GM12878 (cell line): Measurements from ENCODE around the gene GLG1. TPM values are rescaled to one million over a fixed set of nuclear protein-coding genes. Genes with fewer than 3 reads are reported as not detected.

Source experiments
- ATAC-seq: fragments of 200-7000 bp; cut with Tn5 transposase; 3 replicates; pipeline ENCODE4 v1.9.1; 2020; ENCODE audit warnings: mild to moderate bottlenecking, moderate library complexity
- BruUV-seq: library from RNA; stranded (reverse); fragments of 400-500 nt; replicated peaks from 2 replicates; lab custom pipeline; 2021; lab: Mats Ljungman, UMichigan
- CTCF ChIA-PET: fragments of 300-600 bp; sonication (Branson Sonifier 250); formaldehyde crosslinking; extraction: SDS; loops from one replicate; lab custom pipeline; 2021; ENCODE audit warnings: inconsistent platforms; lab: Yijun Ruan, JAX
- POLR2A ChIA-PET: fragments of 350-600 bp; formaldehyde crosslinking; extraction: SDS; loops from one replicate; lab custom pipeline; 2021; ENCODE audit warnings: inconsistent platforms; lab: Charles Lee
- RAD21 ChIA-PET: fragments of 300-600 bp; sonication (Branson Sonifier 250); formaldehyde crosslinking; loops from one replicate; lab custom pipeline; 2023; ENCODE audit warnings: antibody characterized with exemption; ENCODE audit not compliant: unreplicated experiment; lab: Charles Lee
- SMC1A ChIA-PET: fragments of 300-600 bp; sonication (Branson Sonifier 250); formaldehyde crosslinking; loops from one replicate; lab custom pipeline; 2023; ENCODE audit not compliant: unreplicated experiment, uncharacterized antibody; lab: Charles Lee
- DNase-seq: peaks from one replicate; pipeline ENCODE4 v3.0.0-alpha.2; 2011; ENCODE audit warnings: low read depth, low spot score
- FAIRE-seq: peaks from 3 replicates; lab custom pipeline; 2011; peaks lifted over from hg19 to GRCh38; lab: Jason Lieb, UNC
- H2AFZ ChIP-seq: 2 replicates; pipeline ENCODE4 v1.6.0; 2011; ENCODE audit warnings: low read depth, low read length, control low read depth; ENCODE audit not compliant: control insufficient read depth
- H3K27ac ChIP-seq: 2 replicates; pipeline ENCODE4 v1.5.1; 2011; ENCODE audit warnings: control low read depth; ENCODE audit not compliant: control insufficient read depth, insufficient read depth
- H3K27me3 ChIP-seq, 2 experiments: replicated peaks in 1 of 2; 2 replicates each; pipeline versions ENCODE4 v1.6.0 to v1.6.1; 2011; ENCODE audit warnings: low read length in 1 of 2; ENCODE audit not compliant: control insufficient read depth in 2 of 2, insufficient read depth in 2 of 2
- H3K36me3 ChIP-seq, 2 experiments: 2 replicates each; pipeline ENCODE4 v1.5.1; 2011; ENCODE audit warnings: low read length in 1 of 2; ENCODE audit not compliant: control insufficient read depth in 2 of 2, insufficient read depth in 2 of 2
- H3K4me1 ChIP-seq: 2 replicates; pipeline ENCODE4 v1.6.1; 2011; ENCODE audit warnings: mild to moderate bottlenecking, low read length, moderate library complexity, mixed read lengths; ENCODE audit not compliant: control insufficient read depth, insufficient read depth
- H3K4me2 ChIP-seq: 2 replicates; pipeline ENCODE4 v1.6.0; 2011; ENCODE audit warnings: control low read depth; ENCODE audit not compliant: control insufficient read depth, insufficient read depth
- H3K4me3 ChIP-seq: fragments of 200-600 bp; sonication (generic); 2 replicates; pipeline ENCODE4 v1.5.1; 2016
- H3K79me2 ChIP-seq: 2 replicates; pipeline ENCODE4 v1.6.0; 2011; ENCODE audit warnings: low read length; ENCODE audit not compliant: control insufficient read depth, insufficient read depth
- H3K9ac ChIP-seq: 2 replicates; pipeline ENCODE4 v1.8.0; 2011; ENCODE audit warnings: low read length, control low read depth, mixed read lengths; ENCODE audit not compliant: control insufficient read depth, insufficient read depth
- H3K9me3 ChIP-seq: replicated peaks from 3 replicates; pipeline ENCODE4 v1.5.1; 2011; ENCODE audit warnings: mild to moderate bottlenecking, low read length; ENCODE audit not compliant: control insufficient read depth, insufficient read depth
- H4K20me1 ChIP-seq: 2 replicates; pipeline ENCODE4 v1.6.0; 2011; ENCODE audit not compliant: control insufficient read depth, insufficient read depth
- BCL3 ChIP-seq: IDR thresholded peaks from 2 replicates; pipeline ENCODE4 v1.6.1; 2011; ENCODE audit warnings: borderline replicate concordance, low read depth, mild to moderate bottlenecking, moderate library complexity, low read length; ENCODE audit not compliant: insufficient read depth, poor library complexity, severe bottlenecking
- CREM ChIP-seq: IDR thresholded peaks from 2 replicates; pipeline ENCODE4 v1.6.1; 2014; ENCODE audit warnings: antibody characterized with exemption, low read depth
- MTA2 ChIP-seq: fragments of 450-650 bp; IDR thresholded peaks from 2 replicates; pipeline ENCODE4 v1.6.1; 2016; ENCODE audit warnings: low read depth, mild to moderate bottlenecking, moderate library complexity
- NFIC ChIP-seq: IDR thresholded peaks from 2 replicates; pipeline ENCODE4 v1.6.1; 2012; ENCODE audit warnings: low read depth, mild to moderate bottlenecking, inconsistent platforms, low read length, moderate library complexity
- POLR2A ChIP-seq: IDR thresholded peaks from 2 replicates; pipeline ENCODE4 v1.6.1; 2011; ENCODE audit warnings: low read depth, mild to moderate bottlenecking, low read length
- RUNX3 ChIP-seq: IDR thresholded peaks from 2 replicates; pipeline ENCODE4 v1.6.1; 2012; ENCODE audit warnings: low read length, inconsistent platforms
- SP1 ChIP-seq: IDR thresholded peaks from one replicate; pipeline ENCODE4 v1.6.1; 2011; ENCODE audit warnings: low read depth, low read length
- TCF12 ChIP-seq: IDR thresholded peaks from 2 replicates; pipeline ENCODE4 v1.6.1; 2011; ENCODE audit warnings: low read depth, mild to moderate bottlenecking, low read length
- WGBS: methylation state at CpG from one replicate; pipeline ENCODE4 v1.1.6; 2016; ENCODE audit warnings: low lambda C conversion rate; ENCODE audit not compliant: insufficient replicate concordance, insufficient coverage; ENCODE audit errors: missing lambda C conversion rate; 5-methylcytosine and 5-hydroxymethylcytosine counted together
- in situ Hi-C: fragments of 300-500 bp; cut with MboI; formaldehyde crosslinking; loops from 9 replicates; pipeline ENCODE4 v1.14.3; 2018; ENCODE audit warnings: mixed read lengths
- intact Hi-C: fragments of 100-400 bp; cut with micrococcal nuclease; formaldehyde crosslinking; loops from one replicate; pipeline ENCODE4 v1.14.2; 2022; ENCODE audit not compliant: unreplicated experiment
- polyA plus RNA-seq, 11 experiments: library from polyadenylated mRNA; depleted of rRNA in 4 of 11; unstranded in 6 of 11; stranded (reverse) in 5 of 11; fragments of >200 nt; fragmentation: Nextera tagmentation in 4 of 11; fragmentation: Illumina TruSeq in 1 of 11; extraction: Ambion mirVana in 4 of 11; extraction: Trizol in 1 of 11; gene quantifications; 1 replicate in 1 of 11; 2 replicates in 10 of 11; pipeline versions ENCODE4 v1.2.1 to v1.2.3, GENCODE V29; 2011 to 2016; ENCODE audit warnings: inconsistent platforms in 2 of 11, missing spikeins in 2 of 11, low read depth in 1 of 11
- total RNA-seq, 4 experiments: library from RNA; depleted of rRNA in 3 of 4; stranded (reverse); fragments of >200 nt in 3 of 4; fragmentation: Illumina TruSeq in 1 of 4; extraction: Trizol in 1 of 4; gene quantifications; 2 replicates each; pipeline versions ENCODE4 v1.2.1 to v1.2.3, GENCODE V29; 2013 to 2021

The GLG1 gene
- total and polyA plus RNA-seq, 10 of the 15 experiments (the other 5 are each of a cell fraction or from before 2014, with no cell fraction given): 7.6 to 49.4 (median 28.2) TPM

GRCh38 chr16:74451951-74452758, 154.8 kb downstream of the GLG1 start (continued):
- peak; percentile 30; the same call in 1 of the 2 replicates for TF ChIP-seq MTA2
- TF ChIP-seq RUNX3: peak; percentile 92
- no peak for TF ChIP-seq BCL3
- 0 out of 2 replicates have a peak, but pooled peaks have one; percentile 37 for TF ChIP-seq TCF12
- TF ChIP-seq NFIC: peak; percentile 57; the same call in 1 of the 2 replicates
- TF ChIP-seq CREM: peak; percentile 45; the same call in 1 of the 2 replicates

- ATAC-seq: no peak
- TF ChIP-seq SP1 (no peak), POLR2A (0 out of 2 replicates have a peak, but pooled peaks have one; percentile 23)
- no peaks in the 10 kb centered on the region for H3K27me3 ChIP-seq
- H3K4me2 ChIP-seq: no peak overlapping the region
- WGBS: 93% methylated on average over 20 of the region's 20 CpGs
- no peak overlapping the region for H2AFZ ChIP-seq
- BruUV-seq: no TSS peak
- no peaks in the 10 kb centered on the region for H3K79me2 ChIP-seq
- H3K9ac ChIP-seq: no peak overlapping the region
- SMC1A ChIA-PET: no interaction called here
- H3K27ac ChIP-seq: no peak overlapping the region
- peaks cover 10% of the 10 kb centered on the region for H4K20me1 ChIP-seq
- H3K36me3 ChIP-seq: peaks cover 0 to 23% of the 10 kb centered on the region in 2 experiments; a peak in 3 of 4 replicates
- POLR2A ChIA-PET: no interaction called here
- intact Hi-C loops: no loop called here
- H3K4me3 ChIP-seq: no peak overlapping the region
- H3K4me1 ChIP-seq: peaks cover 17% of the 10 kb centered on the region
- FAIRE-seq: no peak
- CTCF ChIA-PET: no interaction called here
- no peaks in the 10 kb centered on the region for H3K9me3 ChIP-seq
- RAD21 ChIA-PET: no interaction called here
- in situ Hi-C loops: no loop called here
- DNase-seq: no peak
These were observed 155.8 kb downstream of the GLG1 start for GRCh38 chr16:74450967-74451760.
